OCI-LY1 (cell line): ENCODE data around the gene OR6F1.
"Not testable (repeated sequence)": the region's sequence is repeated elsewhere in the genome, so short reads cannot be mapped to it uniquely, and the experiment has no call there.

Source experiments
- CTCF ChIP-seq: fragments of 200-600 bp; sonication (generic), shearing (Covaris generic); IDR thresholded peaks from 2 replicates; pipeline ENCODE4 v1.5.1; 2017; ENCODE audit warnings: mild to moderate bottlenecking, antibody characterized with exemption, low read length, moderate library complexity, mixed read lengths
- EZH2 ChIP-seq: fragments of 200-600 bp; sonication (generic), shearing (Covaris generic); IDR thresholded peaks from 2 replicates; pipeline ENCODE4 v1.8.0; 2017; ENCODE audit warnings: borderline replicate concordance, mixed run types, mild to moderate bottlenecking, antibody characterized with exemption, low read length, moderate library complexity, mixed read lengths

- not testable (repeated sequence) for TF ChIP-seq CTCF, EZH2
Measured at GRCh38 chr1:247710681-247711080, 5.8 kb downstream of the OR6F1 start.
